NCI-H774 (cell line): ENCODE data around the gene KRTAP10-5.
"Not testable (repeated sequence)": the region's sequence is repeated elsewhere in the genome, so short reads cannot be mapped to it uniquely, and the experiment has no call there.

Experiments used
- DNase-seq: peaks from one replicate; lab custom pipeline; 2025; lab: John Stamatoyannopoulos, UW

The KRTAP10-5 gene

DNA sequence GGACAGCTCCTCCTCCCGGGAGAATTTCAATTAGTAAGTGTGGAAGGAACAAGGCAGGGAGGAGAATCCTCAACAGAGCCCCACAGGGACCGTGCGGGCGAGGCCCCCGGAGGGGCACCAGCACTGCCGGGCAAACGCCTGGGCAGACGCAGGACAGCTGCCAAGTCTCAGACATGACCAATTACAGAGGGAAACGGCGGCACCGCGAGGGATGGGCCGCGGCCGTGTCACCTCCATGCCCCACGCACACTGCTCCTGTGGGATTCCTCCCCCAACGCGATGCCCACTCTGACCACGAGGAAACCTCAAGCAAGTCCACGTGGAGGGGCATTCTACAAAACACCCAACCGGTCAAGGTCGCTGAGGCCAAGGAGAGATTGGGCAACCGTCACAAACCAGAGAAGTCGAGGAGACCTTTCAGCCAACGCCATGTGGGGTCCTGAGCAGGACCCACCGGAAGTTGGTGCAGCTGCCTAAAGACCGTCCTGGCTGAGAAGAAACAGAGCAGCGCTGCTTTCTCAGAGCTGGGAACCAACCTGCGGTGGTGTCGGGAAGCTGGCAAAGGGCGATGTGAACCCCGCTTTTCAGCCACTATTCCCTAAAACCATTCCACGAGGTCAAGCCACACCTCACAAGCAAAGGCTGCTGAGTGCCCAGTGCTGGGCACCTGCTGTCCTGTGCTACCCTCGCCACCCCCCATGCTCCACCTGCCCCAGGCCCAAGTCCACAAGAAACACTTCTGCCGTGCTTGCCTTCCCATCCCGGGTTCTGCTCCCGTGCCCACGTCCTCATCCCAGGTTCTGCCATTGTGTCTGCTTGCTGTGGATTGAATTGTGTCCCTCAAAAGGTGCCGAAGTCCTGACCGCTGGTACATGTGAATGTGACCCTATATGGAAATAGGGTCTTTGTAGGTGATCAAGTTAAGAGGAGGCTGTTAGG lies 8.3 kb downstream of the KRTAP10-5 start:
- no peak for DNase-seq

DNA sequence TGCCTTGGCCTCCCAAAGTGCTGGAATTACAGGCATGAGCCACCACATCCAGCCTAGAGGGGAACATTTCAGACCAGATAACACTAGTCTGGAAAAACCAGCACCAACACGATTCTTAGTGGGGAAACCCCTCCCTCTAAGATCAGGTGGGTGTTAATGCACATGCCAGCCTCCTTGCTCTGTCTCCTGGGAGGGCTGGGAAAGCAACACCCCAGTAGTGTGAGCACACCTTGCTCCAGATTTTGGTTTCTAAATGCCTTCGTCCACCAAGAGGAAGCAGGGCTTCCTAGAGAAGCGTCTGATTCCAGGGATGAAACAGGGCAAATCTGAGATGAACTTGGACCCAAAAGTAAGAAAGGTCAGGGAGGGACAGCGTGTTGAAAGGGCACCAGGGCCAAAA lies 9.1 kb downstream of the KRTAP10-5 start:
- no peak for DNase-seq

DNA sequence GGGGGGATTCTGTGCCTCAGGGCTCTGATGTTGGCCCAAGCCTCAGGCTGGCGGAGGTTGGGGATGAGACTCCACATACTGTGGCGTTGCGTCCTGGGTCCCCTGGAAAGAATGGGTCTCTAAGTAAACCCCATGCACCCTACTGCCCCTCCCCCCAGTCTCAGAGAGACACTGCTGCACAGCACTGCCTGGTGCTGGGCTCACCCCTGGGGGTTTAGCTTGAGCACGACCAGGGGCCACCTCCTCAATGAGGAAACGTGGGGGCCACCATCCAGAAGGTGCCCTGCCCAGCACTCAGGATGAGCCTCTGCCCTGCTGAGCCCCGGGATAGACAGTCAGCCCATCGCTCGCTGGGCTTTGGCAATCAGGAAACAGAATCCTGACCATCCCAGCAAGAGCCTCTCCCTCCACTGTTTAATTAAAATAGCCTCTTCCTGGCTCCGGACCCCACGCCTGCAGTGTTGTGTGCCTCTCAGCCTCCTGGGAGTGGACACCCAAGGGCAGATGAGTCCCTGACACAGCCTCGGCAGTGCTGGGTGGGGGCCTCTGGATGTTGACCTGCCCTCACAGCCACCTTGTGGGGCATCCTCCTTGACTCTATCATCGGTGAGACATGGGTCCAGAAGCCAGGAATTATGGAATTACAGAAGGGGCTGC lies 10.4 kb downstream of the KRTAP10-5 start:
- no peak for DNase-seq

DNA sequence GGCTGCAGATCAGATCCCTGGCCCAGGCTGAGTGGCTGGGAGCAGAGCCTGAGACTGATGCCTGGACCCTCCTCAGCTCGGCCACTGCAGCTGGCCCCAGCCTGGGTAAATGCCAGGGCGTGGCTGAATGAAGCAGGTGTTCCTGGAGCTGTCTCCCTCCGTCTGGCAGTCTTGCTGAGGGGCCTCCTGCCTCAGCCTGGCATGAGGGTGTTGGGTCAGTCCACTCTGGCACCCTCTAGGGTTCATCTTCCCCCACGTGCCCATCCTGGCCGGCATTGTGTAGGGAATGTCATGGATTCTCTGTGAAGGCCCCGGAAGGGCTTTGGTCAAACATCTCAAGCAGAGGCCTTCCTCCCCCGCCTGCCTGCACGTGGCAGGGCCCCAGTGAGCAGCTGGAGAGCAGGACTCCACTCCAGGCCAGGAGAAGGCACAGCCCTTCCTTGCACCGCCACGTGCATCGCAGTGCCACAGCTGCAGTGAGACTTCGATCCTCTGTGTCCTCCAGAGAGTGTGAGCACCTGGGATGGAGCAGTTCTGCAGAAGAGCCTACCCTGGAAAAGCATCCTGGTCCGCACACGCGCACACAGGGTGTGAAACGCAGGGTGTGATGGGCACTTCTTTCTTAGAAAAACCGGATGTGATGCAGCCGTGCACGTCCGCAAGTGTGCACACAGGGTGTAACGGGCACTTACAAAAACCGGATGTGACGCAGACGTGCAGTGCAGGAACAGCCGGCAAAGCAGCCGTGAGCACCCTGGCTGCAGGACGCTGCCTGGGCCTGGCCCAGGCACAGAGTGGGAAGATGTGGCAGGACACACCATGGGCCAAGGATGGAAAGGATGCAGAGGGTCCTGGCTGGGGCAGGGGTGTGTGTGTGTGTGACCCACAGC lies 11.5 kb downstream of the KRTAP10-5 start:
- no peak for DNase-seq

DNA sequence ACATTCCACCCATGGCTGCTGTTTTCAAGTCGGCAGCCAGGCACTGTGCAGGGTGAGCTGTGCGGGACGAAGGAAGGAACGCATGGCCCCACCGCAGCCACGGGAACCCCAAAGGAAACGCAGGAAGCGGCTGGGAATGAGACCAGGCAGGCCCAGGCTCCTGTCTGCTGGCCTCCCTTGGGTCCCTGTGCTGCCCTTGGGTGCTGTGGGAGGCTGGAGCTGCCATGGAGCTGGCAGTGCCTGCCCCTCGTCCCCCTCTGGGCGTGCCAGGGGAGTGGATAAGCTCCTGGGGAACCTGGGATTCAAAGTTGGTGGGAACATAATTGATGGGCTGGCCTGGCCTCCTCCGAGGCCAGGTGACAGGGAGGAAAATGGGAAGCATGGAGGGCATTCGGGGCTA lies 12.1 kb downstream of the KRTAP10-5 start:
- no peak for DNase-seq

DNA sequence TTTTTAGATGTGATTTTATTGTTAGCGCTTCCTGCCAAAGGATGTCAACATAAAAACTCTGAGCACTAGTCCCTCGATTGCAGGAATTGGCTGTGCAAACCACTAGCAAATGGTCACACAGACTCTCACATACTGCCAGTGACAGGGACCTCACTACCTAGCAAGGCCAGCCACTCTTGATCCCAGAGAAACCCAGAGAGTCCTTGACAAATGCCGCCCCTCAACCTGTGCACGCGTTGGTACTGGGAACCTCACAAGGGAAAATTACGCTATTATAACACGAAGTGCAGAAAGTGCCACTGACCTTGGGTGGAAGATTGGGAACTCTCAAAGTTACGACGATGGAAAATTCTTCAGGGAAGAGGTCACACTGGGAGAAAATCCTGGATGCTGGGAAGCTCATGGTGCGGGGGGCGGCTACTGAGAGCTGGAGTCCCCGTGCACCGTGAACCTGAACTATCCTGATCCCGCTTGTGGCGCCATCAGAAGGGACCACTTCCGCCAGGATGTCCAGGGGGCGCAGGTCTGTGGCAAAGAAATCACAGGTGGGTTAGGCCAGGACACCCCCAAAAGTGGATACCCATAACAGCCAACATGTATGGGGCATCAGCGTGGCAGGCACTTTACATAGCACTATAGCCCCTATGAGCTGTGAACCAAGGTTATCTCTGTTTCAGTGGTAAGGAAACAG lies 12.8 kb downstream of the KRTAP10-5 start:
- DNase-seq: no peak

DNA sequence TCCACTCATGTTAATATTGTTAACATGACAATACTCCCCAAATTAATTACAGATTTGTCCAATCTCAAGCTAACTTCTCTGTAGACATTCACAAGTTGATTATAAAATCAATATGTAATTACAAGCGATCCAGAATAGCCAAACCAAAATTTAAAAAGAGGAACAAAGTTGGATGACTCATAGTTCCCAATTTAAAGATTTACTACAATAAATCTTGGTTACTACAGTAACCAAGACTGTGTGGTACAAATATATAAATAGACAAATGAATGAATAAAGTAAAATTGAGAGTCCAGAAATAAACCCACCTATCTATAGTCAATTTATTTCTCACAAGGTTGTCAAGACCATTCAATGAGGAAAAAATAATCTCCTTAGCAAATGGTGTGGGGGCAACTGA lies 14.0 kb downstream of the KRTAP10-5 start:
- no peak for DNase-seq

DNA sequence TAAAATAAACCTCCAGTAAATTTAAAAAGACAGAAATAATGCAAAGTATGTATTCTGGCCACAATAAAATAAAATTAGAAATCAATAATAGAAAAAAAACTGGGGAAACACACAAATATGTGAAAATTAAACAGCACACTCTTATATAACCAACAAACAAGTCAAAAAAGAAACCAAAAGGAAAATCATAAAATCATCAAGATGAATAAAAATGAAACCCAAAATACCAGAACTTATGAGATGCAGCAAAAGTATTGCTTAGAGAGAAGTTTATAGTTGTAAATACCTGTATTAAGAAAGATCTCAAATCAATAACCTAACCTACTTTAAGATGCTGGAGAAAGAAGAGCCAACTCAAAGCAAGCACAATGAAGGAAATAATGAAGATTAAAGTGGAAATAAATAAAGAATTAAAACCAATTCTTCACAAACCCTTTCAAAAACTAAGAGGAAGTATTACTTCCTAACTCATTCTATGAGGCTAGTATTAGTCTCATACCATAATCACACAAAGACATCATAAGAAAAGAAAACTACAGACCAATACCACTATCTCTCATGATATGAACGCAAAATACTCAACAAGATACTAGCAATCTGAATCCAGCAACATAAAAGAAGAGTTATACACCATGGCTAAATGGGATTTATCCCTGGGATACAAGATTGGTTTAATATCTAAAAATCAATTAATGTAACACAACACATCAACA lies 15.4 kb downstream of the KRTAP10-5 start:
- DNase-seq: no peak

DNA sequence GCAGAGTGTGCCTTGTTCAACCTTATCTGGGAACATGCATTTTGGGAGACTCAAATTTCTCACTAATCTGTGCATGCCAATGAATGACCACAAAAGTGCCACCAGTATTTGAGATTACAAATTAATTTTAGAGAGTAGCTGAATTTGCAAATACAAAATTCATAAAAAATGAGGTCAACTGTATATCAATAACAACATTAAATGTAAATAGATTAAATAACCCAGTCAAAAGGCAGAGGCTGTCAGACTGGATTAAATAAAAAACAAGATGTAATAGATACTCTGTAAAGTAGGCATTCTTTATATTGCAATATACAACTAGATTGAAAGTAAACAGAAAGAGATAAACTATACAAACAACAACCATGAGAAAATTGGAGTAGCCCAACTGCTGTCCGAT lies 16.3 kb downstream of the KRTAP10-5 start:
- DNase-seq: no peak

DNA sequence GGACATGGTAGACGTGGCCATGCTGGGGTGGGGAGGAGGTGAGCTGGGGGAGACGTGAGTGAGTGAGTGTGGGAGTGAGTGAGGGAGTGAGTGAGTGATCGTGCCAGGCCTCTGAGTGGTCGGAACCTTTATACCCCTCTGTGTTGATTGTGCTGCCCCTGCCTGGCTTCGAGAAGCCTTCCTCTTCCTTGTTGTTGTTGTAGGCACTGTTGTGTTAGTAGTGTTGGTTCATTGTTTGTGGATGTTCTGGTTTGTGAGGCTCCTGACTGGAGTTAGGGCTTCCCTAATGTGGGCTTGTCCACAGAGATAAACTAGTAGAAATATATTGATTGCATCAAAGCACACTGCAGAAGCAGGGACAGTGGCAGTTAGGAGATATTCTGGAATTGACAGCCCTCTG lies 21.7 kb downstream of the KRTAP10-5 start, which contains the start of gene KRTAP10-3:
KRTAP10-3 (minus strand) TSS at position 101 of the 400 bp plus-strand sequence; CDS start at position 21, 80 bp downstream.
- DNase-seq: no peak

DNA sequence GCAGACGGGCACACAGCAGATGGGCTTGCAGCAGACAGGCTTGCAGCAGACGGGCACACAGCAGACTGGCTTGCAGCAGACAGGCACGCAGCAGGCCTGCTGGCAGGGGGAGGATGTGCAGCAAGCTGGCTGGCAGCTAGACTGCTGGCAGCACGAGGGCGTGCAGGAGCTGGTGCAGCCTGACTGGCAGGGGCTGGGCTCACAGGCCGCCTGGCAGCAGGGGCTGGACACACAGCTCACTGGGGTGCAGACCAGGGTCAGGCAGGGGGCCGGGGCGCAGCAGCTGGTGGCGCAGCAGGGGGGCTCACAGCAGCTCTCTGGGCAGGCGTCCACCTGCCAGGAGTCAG lies 22.1 kb downstream of the KRTAP10-5 start:
- not testable (repeated sequence) for DNase-seq

DNA sequence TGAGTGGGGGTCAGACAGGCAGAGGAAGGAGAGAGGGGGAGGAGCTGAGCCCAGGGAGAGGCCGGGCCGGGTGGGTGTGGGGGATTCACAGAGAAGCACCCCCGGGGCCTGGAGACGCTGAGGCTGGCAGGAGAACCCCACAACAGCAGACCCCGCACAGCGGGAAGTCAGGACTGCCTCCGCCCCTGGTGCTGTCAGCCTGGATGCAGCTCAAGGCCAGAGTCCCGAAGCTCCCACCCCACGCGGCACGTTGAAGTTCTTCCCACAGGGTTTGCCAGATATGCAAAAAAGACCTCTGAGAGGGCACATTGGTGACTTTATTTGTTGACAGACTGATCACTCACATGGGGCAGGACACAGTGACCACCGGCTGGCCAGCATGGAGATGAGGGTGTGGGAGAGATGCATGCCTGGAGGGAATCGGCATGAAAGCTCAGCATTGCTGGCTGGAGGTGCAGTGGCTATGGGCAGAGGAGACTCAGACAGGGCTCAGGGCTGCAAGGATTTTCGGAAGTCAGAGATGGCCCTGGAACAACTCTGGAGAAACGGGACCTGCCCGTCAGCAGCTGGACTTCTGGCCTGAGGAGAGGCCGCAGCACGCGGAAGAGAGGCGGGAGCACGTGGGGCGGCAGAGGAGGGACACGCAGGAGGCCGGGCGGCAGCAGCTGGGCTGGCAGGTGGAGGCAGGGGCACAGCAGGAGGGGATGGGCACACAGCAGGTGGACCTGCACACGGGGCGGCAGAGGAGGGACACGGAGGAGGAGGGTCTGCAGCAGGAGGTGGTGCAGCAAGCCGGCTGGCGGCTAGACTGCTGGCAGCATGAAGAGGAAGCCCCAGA lies 22.7 kb downstream of the KRTAP10-5 start:
- DNase-seq: no peak

DNA sequence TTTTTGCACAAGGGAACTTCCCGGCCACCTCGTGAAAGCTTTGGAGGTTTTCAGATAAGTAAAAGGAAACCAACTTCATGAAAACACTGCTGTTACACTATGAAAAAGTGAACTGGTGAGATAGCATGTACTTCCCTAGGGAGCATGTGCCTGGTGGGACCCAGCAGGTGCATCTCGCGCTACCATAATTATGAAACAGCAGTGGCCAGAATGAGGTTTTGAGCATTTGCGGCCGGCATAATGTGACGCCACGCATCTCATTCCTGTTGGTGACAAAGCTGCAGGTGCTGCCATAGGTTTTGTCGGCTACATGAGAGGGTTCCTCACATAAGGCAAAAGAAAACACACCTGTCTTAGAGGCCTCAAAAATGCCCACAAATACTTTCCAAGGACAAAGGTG lies 23.5 kb downstream of the KRTAP10-5 start:
- DNase-seq: peak; percentile 56

DNA sequence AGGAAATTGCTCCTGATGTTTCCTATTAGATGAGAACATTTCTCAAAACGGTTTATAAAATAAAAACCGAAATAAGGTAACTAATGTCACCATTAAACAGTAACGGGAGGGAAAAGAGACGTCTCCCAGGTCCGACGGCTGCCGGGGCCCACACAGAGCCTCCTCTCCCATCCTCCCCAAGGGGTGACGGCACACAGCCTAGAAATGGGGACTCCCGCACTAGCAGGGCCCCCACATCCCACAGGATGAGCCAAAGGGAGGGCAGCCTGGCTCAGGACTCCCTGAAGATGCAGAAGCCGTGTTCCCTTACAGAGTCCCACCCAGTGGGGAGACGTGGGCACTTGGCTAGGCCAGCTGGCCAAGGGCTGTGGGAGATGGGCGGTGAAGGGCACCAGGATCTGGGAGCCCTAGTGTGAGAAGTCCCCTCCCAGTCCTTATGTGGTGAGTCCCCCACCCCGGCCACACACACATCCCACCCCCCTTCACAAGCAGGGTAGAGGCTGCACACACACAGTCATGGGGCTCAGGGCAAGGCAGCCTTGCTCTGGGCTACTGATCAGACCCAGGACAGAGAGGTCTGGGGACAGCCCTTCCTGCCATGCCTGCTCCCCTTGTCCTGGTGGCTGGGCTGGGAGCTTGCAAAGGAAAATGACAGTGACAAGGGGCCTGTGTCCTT lies 25.1 kb downstream of the KRTAP10-5 start:
- DNase-seq: no peak

DNA sequence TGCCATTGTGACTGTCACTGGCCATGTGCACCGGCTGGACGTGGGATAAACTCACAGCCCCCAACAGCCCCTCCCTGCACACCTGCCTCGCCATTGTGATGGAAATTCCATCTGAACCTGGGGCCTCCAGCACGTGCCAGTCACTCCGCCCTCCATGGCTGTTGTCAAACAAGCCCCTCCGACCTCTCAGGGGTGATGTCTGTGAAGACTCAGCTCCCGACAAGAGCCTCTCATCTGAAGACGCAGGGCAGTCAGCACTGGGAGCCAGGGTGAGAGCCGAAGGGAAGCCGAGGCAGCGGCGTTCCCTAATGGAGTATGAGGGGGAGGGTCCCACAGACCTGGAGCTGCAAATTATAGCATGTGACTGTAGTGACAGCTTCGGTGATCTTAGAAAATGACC lies 27.7 kb downstream of the KRTAP10-5 start:
- no peak for DNase-seq

DNA sequence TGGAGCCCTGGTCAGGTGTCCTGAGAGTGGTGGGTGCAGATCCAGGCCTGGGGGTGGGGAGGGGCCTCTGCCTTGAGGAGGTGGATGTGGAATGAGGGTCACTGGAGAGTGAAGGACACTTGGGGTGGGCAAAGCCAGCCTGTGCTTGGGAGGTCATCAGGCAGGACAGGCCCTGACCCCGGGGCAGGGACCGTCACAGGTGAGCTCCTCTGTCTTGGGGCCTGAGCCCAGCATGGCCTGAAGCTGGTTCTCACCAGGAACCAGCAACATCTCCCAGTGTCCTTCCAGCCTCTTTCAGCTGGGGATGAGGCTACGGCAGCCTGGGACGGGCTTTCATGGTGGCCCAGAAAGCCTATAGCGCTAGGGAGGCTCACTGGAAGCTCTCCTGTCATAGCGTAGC lies 28.3 kb downstream of the KRTAP10-5 start:
- DNase-seq: no peak

DNA sequence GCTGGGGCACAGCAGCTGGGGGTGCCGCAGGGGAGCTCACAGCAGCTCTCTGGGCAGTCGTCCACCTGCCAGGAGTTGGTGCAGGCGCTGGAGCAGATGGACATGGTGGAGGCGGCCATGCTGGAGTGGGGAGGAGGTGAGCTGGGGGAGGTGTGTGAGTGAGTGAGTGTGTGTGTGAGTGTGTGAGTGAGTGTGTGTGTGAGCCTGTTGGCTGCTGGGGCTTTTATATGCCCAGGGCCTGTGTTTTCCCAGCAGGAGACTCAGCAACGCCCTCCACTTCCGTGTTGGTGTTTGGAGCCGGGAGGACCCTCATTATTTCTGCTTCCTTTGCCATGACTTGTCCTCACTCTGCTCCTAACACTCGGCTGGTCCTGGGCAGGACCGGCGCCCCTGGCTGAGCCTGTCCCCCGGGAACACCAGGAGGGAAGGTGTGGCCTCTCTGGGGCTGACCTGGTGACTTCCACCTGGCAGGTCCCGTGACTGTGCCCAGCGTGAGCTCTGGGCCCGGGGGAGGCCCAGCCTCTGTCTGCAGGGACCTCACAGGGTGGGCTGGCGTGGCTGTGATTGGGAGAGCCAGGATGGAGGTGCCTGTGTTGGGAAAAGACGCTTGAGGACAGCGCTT lies 29.0 kb downstream of the KRTAP10-5 start, which contains the start of gene KRTAP10-2:
KRTAP10-2 (minus strand) TSS at position 166 of the 622 bp plus-strand sequence; CDS start at position 119, 47 bp downstream.
- DNase-seq: no peak

DNA sequence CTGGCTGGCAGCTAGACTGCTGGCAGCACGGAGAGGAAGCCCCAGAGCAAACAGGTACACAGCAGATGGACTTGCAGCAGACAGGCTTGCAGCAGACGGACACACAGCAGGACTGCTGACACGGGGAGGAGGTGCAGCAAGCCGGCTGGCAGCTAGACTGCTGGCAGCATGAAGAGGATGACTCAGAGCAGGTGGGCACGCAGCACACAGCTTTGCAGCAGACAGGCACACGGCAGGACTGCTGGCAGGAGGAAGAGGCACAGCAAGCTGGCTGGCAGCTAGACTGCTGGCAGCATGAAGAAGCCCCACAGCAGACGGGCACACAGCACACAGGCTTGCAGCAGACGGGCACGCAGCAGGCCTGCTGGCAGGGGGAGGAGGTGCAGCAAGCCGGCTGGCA lies 29.6 kb downstream of the KRTAP10-5 start:
- DNase-seq: no peak

DNA sequence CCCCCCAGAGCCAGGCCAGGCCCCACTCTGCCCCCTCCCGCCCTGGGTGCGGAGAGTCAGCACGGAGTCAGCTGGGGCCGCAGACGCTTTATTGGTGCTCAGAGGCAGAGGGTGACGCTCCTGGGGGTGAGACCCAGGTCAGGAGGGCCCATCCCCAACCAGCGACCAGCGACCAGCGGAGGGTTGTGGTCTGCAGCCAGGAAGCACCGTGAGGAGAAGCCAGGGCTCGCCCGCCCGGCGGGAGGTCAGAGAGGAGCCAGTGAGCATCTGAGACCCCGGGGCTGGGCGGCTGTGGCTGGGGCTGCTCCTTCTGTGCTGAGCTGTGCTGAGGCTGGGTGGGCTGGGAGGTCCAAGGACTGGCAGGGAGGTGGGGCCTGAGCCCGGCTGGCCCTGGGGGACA lies 30.1 kb downstream of the KRTAP10-5 start:
- not testable (repeated sequence) for DNase-seq
